ENCODE measurements around the gene SLC2A9.

- TF ChIP-seq, protein P1, sequence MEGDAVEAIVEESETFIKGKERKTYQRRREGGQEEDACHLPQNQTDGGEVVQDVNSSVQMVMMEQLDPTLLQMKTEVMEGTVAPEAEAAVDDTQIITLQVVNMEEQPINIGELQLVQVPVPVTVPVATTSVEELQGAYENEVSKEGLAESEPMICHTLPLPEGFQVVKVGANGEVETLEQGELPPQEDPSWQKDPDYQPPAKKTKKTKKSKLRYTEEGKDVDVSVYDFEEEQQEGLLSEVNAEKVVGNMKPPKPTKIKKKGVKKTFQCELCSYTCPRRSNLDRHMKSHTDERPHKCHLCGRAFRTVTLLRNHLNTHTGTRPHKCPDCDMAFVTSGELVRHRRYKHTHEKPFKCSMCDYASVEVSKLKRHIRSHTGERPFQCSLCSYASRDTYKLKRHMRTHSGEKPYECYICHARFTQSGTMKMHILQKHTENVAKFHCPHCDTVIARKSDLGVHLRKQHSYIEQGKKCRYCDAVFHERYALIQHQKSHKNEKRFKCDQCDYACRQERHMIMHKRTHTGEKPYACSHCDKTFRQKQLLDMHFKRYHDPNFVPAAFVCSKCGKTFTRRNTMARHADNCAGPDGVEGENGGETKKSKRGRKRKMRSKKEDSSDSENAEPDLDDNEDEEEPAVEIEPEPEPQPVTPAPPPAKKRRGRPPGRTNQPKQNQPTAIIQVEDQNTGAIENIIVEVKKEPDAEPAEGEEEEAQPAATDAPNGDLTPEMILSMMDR (IDR thresholded peaks at IDR 0.05; ENCODE audit: low read length): no peak
- TF ChIP-seq EZH2 (optimal IDR thresholded peaks at IDR 0.05; ENCODE audit: low read depth, low read length): no peak
- no peak for TF ChIP-seq EZH2phosphoT487 (IDR thresholded peaks at IDR 0.05; ENCODE audit: low read length)
Measured at GRCh38 chr4:10048941-10049697, 27.8 kb upstream of the SLC2A9 start.
